GM18517 (cell line): ENCODE data around the gene ADORA2A.

ENCODE experiments used
- ATAC-seq: cut with Tn5 transposase; IDR thresholded peaks from one replicate; pipeline ENCODE4 v1.9.1; 2021; ENCODE audit warnings: mild to moderate bottlenecking, moderate library complexity; ENCODE audit not compliant: unreplicated experiment

The ADORA2A gene

GRCh38 chr22:24431309-24432034 is 4.1 kb downstream of the ADORA2A start:
- ATAC-seq = no peak

- ATAC-seq = no peak
Observed at GRCh38 chr22:24432059-24432853, 4.9 kb downstream of the ADORA2A start.

GRCh38 chr22:24433001-24433827 is 5.8 kb downstream of the ADORA2A start:
- no peak for ATAC-seq

GRCh38 chr22:24433828-24434470 is 6.5 kb downstream of the ADORA2A start:
- ATAC-seq = peak; percentile 66

GRCh38 chr22:24434471-24435322 is 7.3 kb downstream of the ADORA2A start:
- ATAC-seq = peak; percentile 52

GRCh38 chr22:24435323-24435645 is 7.9 kb downstream of the ADORA2A start:
- no peak for ATAC-seq

- no peak for ATAC-seq
Observed at GRCh38 chr22:24435861-24436371, 8.5 kb downstream of the ADORA2A start.

GRCh38 chr22:24436553-24436952 is 9.2 kb downstream of the ADORA2A start:
- ATAC-seq = no peak

GRCh38 chr22:24437091-24437490 is 9.7 kb downstream of the ADORA2A start:
- no peak for ATAC-seq

- no peak for ATAC-seq
Observed at GRCh38 chr22:24437741-24438328, 10.4 kb downstream of the ADORA2A start.

GRCh38 chr22:24440270-24440717 is 12.9 kb downstream of the ADORA2A start:
- no peak for ATAC-seq

- ATAC-seq = no peak
Observed at GRCh38 chr22:24440718-24441405, 13.5 kb downstream of the ADORA2A start.

GRCh38 chr22:24441406-24442351 is 14.3 kb downstream of the ADORA2A start:
- ATAC-seq = no peak

- ATAC-seq = no peak
Observed at GRCh38 chr22:24442352-24442744, 14.9 kb downstream of the ADORA2A start.

GRCh38 chr22:24443668-24444067 is 16.3 kb downstream of the ADORA2A start:
- ATAC-seq = no peak

- ATAC-seq = no peak
Observed at GRCh38 chr22:24444251-24444650, 16.9 kb downstream of the ADORA2A start.

- ATAC-seq = no peak
Observed at GRCh38 chr22:24444729-24445466, 17.5 kb downstream of the ADORA2A start.
